Measurements from ENCODE around the gene XRCC3. TPM values are rescaled to one million over a fixed set of nuclear protein-coding genes. Genes with fewer than 3 reads are reported as not detected.
"Not testable (repeated sequence)": the region's sequence is repeated elsewhere in the genome, so short reads cannot be mapped to it uniquely, and the experiment has no call there.

The XRCC3 gene
- total RNA-seq, 1 donor from 2014 or later, result 10.2 TPM

GRCh38 chr14:103692871-103693270 lies 22.4 kb downstream of the XRCC3 start:
- H3K36me3 Mint-ChIP-seq (ENCODE audit: low read depth, unreplicated experiment), result peaks cover 22% of the 10 kb centered on the region
- peaks cover 5% of the 10 kb centered on the region for H3K27me3 Mint-ChIP-seq (ENCODE audit: unreplicated experiment)
- no peak for TF ChIP-seq CTCF (IDR thresholded peaks at IDR 0.05; ENCODE audit: unreplicated experiment)
- H3K4me3 Mint-ChIP-seq (ENCODE audit: unreplicated experiment), result no peak overlapping the region
- DNase-seq (ENCODE audit: low spot score), result no peak
- H3K9me3 Mint-ChIP-seq (ENCODE audit: unreplicated experiment), result no peaks in the 10 kb centered on the region
- H3K4me1 Mint-ChIP-seq (ENCODE audit: unreplicated experiment), result peaks cover 21% of the 10 kb centered on the region
- no peak overlapping the region for H3K27ac Mint-ChIP-seq (ENCODE audit: unreplicated experiment)

- DNase-seq (ENCODE audit: low spot score), result no peak
- Mint-ChIP-seq H3K4me3 (ENCODE audit: unreplicated experiment) (no peak overlapping the region), H3K4me1 (ENCODE audit: unreplicated experiment) (peaks cover 18% of the 10 kb centered on the region), H3K27ac (ENCODE audit: unreplicated experiment) (no peak overlapping the region), H3K36me3 (ENCODE audit: low read depth, unreplicated experiment) (peaks cover 22% of the 10 kb centered on the region), H3K9me3 (ENCODE audit: unreplicated experiment) (no peaks in the 10 kb centered on the region), H3K27me3 (ENCODE audit: unreplicated experiment) (peaks cover 5% of the 10 kb centered on the region)
- TF ChIP-seq CTCF (IDR thresholded peaks at IDR 0.05; ENCODE audit: unreplicated experiment), result no peak
Measured at GRCh38 chr14:103692159-103692558, 23.1 kb downstream of the XRCC3 start.

GRCh38 chr14:103691655-103692054 lies 23.6 kb downstream of the XRCC3 start:
- Mint-ChIP-seq H3K4me1 (ENCODE audit: unreplicated experiment) (peaks cover 14% of the 10 kb centered on the region), H3K36me3 (ENCODE audit: low read depth, unreplicated experiment) (peaks cover 22% of the 10 kb centered on the region)
- H3K9me3 Mint-ChIP-seq (ENCODE audit: unreplicated experiment); H3K27me3 Mint-ChIP-seq (ENCODE audit: unreplicated experiment); DNase-seq (ENCODE audit: low spot score); H3K4me3 Mint-ChIP-seq (ENCODE audit: unreplicated experiment); H3K27ac Mint-ChIP-seq (ENCODE audit: unreplicated experiment): not testable (repeated sequence)

- TF ChIP-seq CTCF (IDR thresholded peaks at IDR 0.05; ENCODE audit: unreplicated experiment), result no peak
- Mint-ChIP-seq H3K36me3 (ENCODE audit: low read depth, unreplicated experiment) (peaks cover 26% of the 10 kb centered on the region), H3K9me3 (ENCODE audit: unreplicated experiment) (no peaks in the 10 kb centered on the region), H3K4me3 (ENCODE audit: unreplicated experiment) (no peak overlapping the region), H3K27ac (ENCODE audit: unreplicated experiment) (peak overlapping the region; percentile 4), H3K27me3 (ENCODE audit: unreplicated experiment) (peaks cover 3% of the 10 kb centered on the region), H3K4me1 (ENCODE audit: unreplicated experiment) (peaks cover under 1% of the 10 kb centered on the region)
- DNase-seq (ENCODE audit: low spot score), result no peak
Measured at GRCh38 chr14:103690332-103690731, 24.9 kb downstream of the XRCC3 start.

GRCh38 chr14:103688906-103689902 lies 26.0 kb downstream of the XRCC3 start:
- no peak overlapping the region for H3K4me3 Mint-ChIP-seq (ENCODE audit: unreplicated experiment)
- H3K4me1 Mint-ChIP-seq (ENCODE audit: unreplicated experiment), result no peaks in the 10 kb centered on the region
- DNase-seq (ENCODE audit: low spot score), result no peak
- peaks cover 3% of the 10 kb centered on the region for H3K27me3 Mint-ChIP-seq (ENCODE audit: unreplicated experiment)
- no peaks in the 10 kb centered on the region for H3K9me3 Mint-ChIP-seq (ENCODE audit: unreplicated experiment)
- H3K36me3 Mint-ChIP-seq (ENCODE audit: low read depth, unreplicated experiment), result peaks cover 25% of the 10 kb centered on the region
- no peak for TF ChIP-seq CTCF (IDR thresholded peaks at IDR 0.05; ENCODE audit: unreplicated experiment)
- H3K27ac Mint-ChIP-seq (ENCODE audit: unreplicated experiment), result peak overlapping the region; percentile 4

Measured in endothelial cell (in vitro differentiated cells).